GM19324 (cell line): ENCODE measurements around the gene PPP1CC.
"Not testable (repeated sequence)": the region's sequence is repeated elsewhere in the genome, so short reads cannot be mapped to it uniquely, and the experiment has no call there.

Source experiments
- ATAC-seq: cut with Tn5 transposase; IDR thresholded peaks from one replicate; pipeline ENCODE4 v1.9.1; 2021; ENCODE audit warnings: mild to moderate bottlenecking, moderate library complexity; ENCODE audit not compliant: unreplicated experiment, low FRiP score

PPP1CC gene

GRCh38 chr12:110756611-110757010 is 13.9 kb upstream of the PPP1CC start:
- no peak for ATAC-seq

GRCh38 chr12:110754101-110754793 is 11.6 kb upstream of the PPP1CC start:
- ATAC-seq = no peak

- no peak for ATAC-seq
Observed at GRCh38 chr12:110750784-110751461, 8.2 kb upstream of the PPP1CC start.

- ATAC-seq = no peak
Observed at GRCh38 chr12:110746550-110746949, 3.9 kb upstream of the PPP1CC start.

GRCh38 chr12:110745542-110746284 is 3.0 kb upstream of the PPP1CC start:
- no peak for ATAC-seq

- no peak for ATAC-seq
Observed at GRCh38 chr12:110744601-110745264, 2.0 kb upstream of the PPP1CC start.

- no peak for ATAC-seq
Observed at GRCh38 chr12:110744151-110744571, 1.5 kb upstream of the PPP1CC start.

- no peak for ATAC-seq
Observed at GRCh38 chr12:110743571-110744093, 941 bp upstream of the PPP1CC start.

GRCh38 chr12:110742096-110742717 is 484 bp downstream of the PPP1CC start:
- ATAC-seq = peak; percentile 21

GRCh38 chr12:110741341-110742095 is 1.2 kb downstream of the PPP1CC start:
- no peak for ATAC-seq

- ATAC-seq = no peak
Observed at GRCh38 chr12:110739894-110740293, 2.8 kb downstream of the PPP1CC start.

GRCh38 chr12:110739488-110739887 is 3.2 kb downstream of the PPP1CC start:
- ATAC-seq = no peak

- ATAC-seq = no peak
Observed at GRCh38 chr12:110737532-110737931, 5.2 kb downstream of the PPP1CC start.

- not testable (repeated sequence) for ATAC-seq
Observed at GRCh38 chr12:110737016-110737415, 5.7 kb downstream of the PPP1CC start.

GRCh38 chr12:110733900-110734299 is 8.8 kb downstream of the PPP1CC start:
- no peak for ATAC-seq

- ATAC-seq = no peak
Observed at GRCh38 chr12:110733089-110733715, 9.5 kb downstream of the PPP1CC start.

GRCh38 chr12:110732572-110732971 is 10.1 kb downstream of the PPP1CC start:
- ATAC-seq = no peak

GRCh38 chr12:110731479-110731878 is 11.2 kb downstream of the PPP1CC start:
- ATAC-seq = no peak

GRCh38 chr12:110728628-110729027 is 14.1 kb downstream of the PPP1CC start:
- ATAC-seq = no peak
